MM.1S (cell line): ENCODE results near the gene GMPR.
"Not testable (repeated sequence)": the region's sequence is repeated elsewhere in the genome, so short reads cannot be mapped to it uniquely, and the experiment has no call there.

Experiments
- DNase-seq: peaks from one replicate; pipeline ENCODE4 v3.0.0-alpha.2; 2015
- H2AFZ ChIP-seq: fragments of 300-600 bp; sonication (generic); 2 replicates; pipeline ENCODE4 v1.6.0; 2016; ENCODE audit warnings: antibody characterized with exemption, low read length
- H3F3A ChIP-seq: fragments of 300-600 bp; sonication (generic); 2 replicates; pipeline ENCODE4 v1.6.1; 2016; ENCODE audit warnings: mild to moderate bottlenecking, antibody characterized with exemption, low read length, moderate library complexity, mixed read lengths; ENCODE audit not compliant: insufficient read depth
- H3K27ac ChIP-seq: fragments of 300-600 bp; sonication (generic); 2 replicates; pipeline ENCODE4 v1.5.1; 2016; ENCODE audit warnings: mild to moderate bottlenecking, low read length
- H3K27me3 ChIP-seq: fragments of 300-600 bp; sonication (generic); replicated peaks from 2 replicates; pipeline ENCODE4 v1.6.0; 2016; ENCODE audit warnings: low read length; ENCODE audit not compliant: insufficient read depth
- H3K36me3 ChIP-seq: fragments of 300-600 bp; sonication (generic); replicated peaks from 2 replicates; pipeline ENCODE4 v1.6.1; 2016; ENCODE audit warnings: mild to moderate bottlenecking, low read length, mixed read lengths; ENCODE audit not compliant: insufficient read depth
- H3K4me1 ChIP-seq: fragments of 300-600 bp; sonication (generic); 2 replicates; pipeline ENCODE4 v1.6.1; 2016; ENCODE audit warnings: low read length, mixed read lengths
- H3K4me2 ChIP-seq: fragments of 300-600 bp; sonication (generic); 2 replicates; pipeline ENCODE4 v1.6.0; 2016; ENCODE audit warnings: low read depth, low read length
- H3K4me3 ChIP-seq: fragments of 300-600 bp; sonication (generic); 2 replicates; pipeline ENCODE4 v1.5.1; 2016; ENCODE audit warnings: low read length, mixed read lengths
- H3K79me2 ChIP-seq: fragments of 300-600 bp; sonication (generic); 2 replicates; pipeline ENCODE4 v1.6.1; 2016; ENCODE audit warnings: mixed run types, low read length, mixed read lengths
- H3K9ac ChIP-seq: fragments of 300-600 bp; sonication (generic); 2 replicates; pipeline ENCODE4 v1.6.1; 2016; ENCODE audit warnings: low read length, mixed read lengths
- H3K9me2 ChIP-seq: fragments of 300-600 bp; sonication (generic); replicated peaks from 2 replicates; pipeline ENCODE4 v1.6.1; 2016; ENCODE audit warnings: mild to moderate bottlenecking, low read length, mixed read lengths; ENCODE audit not compliant: insufficient read depth
- H3K9me3 ChIP-seq: fragments of 300-600 bp; sonication (generic); replicated peaks from 2 replicates; pipeline ENCODE4 v1.6.1; 2016; ENCODE audit warnings: mild to moderate bottlenecking, low read length, mixed read lengths; ENCODE audit not compliant: insufficient read depth
- H4K20me1 ChIP-seq: fragments of 300-600 bp; sonication (generic); 2 replicates; pipeline ENCODE4 v1.6.1; 2016; ENCODE audit warnings: mild to moderate bottlenecking, low read length, moderate library complexity, mixed read lengths; ENCODE audit not compliant: insufficient read depth
- CTCF ChIP-seq: fragments of 300-600 bp; sonication (generic); IDR thresholded peaks from 2 replicates; pipeline ENCODE4 v1.5.1; 2016; ENCODE audit warnings: antibody characterized with exemption, low read length, mixed read lengths
- EZH2 ChIP-seq: fragments of 300-600 bp; sonication (generic); optimal IDR thresholded peaks from 2 replicates; pipeline ENCODE3; 2017; ENCODE audit warnings: low read depth, mild to moderate bottlenecking, antibody characterized with exemption, low read length, mixed read lengths
- EZH2phosphoT487 ChIP-seq: fragments of 300-600 bp; sonication (generic); IDR thresholded peaks from 2 replicates; pipeline ENCODE4 v1.6.1; 2018; ENCODE audit warnings: antibody characterized with exemption, low read length

GMPR gene

GRCh38 chr6:16224409-16224808, 14.0 kb upstream of the GMPR start:
- Histone ChIP-seq H3K9me2 (no peaks in the 10 kb centered on the region), H3K4me1 (peaks cover 5% of the 10 kb centered on the region; the same call in 1 of the 2 replicates), H3K9me3 (no peaks in the 10 kb centered on the region), H3K4me2 (no peak overlapping the region), H3K27ac (no peak overlapping the region), H3K27me3 (peaks cover 10% of the 10 kb centered on the region), H2AFZ (no peak overlapping the region), H3K36me3 (no peaks in the 10 kb centered on the region), H3K79me2 (no peaks in the 10 kb centered on the region), H3K9ac (no peak overlapping the region), H4K20me1 (no peaks in the 10 kb centered on the region), H3F3A (no peaks in the 10 kb centered on the region), H3K4me3 (no peak overlapping the region)
- TF ChIP-seq EZH2 = no peak
- TF ChIP-seq EZH2phosphoT487 = no peak
- TF ChIP-seq CTCF = no peak
- DNase-seq = no peak

GRCh38 chr6:16225062-16225731, 13.2 kb upstream of the GMPR start:
- H2AFZ ChIP-seq, H3K36me3 ChIP-seq, H3F3A ChIP-seq, H3K79me2 ChIP-seq, H3K9ac ChIP-seq, H4K20me1 ChIP-seq, H3K4me1 ChIP-seq, DNase-seq, H3K27ac ChIP-seq, H3K4me3 ChIP-seq, H3K4me2 ChIP-seq, H3K9me3 ChIP-seq, H3K9me2 ChIP-seq: not testable (repeated sequence)
- peaks cover 11% of the 10 kb centered on the region for H3K27me3 ChIP-seq

- H3K79me2 ChIP-seq, H3K4me3 ChIP-seq, H3K9me2 ChIP-seq, H3K36me3 ChIP-seq, H3K4me1 ChIP-seq, H3K9me3 ChIP-seq, DNase-seq, H3K9ac ChIP-seq, H3F3A ChIP-seq, H3K27ac ChIP-seq, H4K20me1 ChIP-seq, H2AFZ ChIP-seq, H3K4me2 ChIP-seq: not testable (repeated sequence)
- H3K27me3 ChIP-seq = peaks cover 11% of the 10 kb centered on the region
These were observed 12.0 kb upstream of the GMPR start for GRCh38 chr6:16226117-16227047.

DNA sequence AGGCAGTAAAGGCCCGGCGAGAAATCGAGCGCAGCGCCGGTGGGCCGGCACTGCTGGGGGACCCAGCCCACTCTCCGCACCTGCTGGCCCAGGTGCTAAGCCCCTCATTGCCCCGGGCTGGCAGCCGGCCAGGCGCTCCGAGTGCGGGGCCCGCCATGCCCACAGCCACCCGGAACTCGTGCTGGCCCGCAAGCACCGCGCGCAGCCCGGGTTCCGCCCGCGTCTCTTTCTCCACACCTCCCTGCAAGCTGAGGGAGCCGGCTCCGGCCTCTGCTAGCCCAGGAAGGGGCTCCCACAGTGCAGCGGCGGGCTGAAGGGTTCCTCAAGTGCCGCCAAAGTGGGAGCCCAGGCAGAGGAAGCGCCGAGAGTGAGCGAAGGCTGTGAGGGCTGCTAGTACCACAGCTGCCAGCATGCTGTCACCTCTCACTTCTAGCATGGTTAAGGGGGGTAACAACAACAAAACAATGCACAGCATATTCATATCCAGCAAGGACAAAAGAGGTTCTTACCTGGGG, 11.3 kb upstream of the GMPR start:
- no peak overlapping the region for H3K27ac ChIP-seq
- no peaks in the 10 kb centered on the region for H3K9me3 ChIP-seq
- no peaks in the 10 kb centered on the region for H3F3A ChIP-seq
- no peaks in the 10 kb centered on the region for H3K9me2 ChIP-seq
- DNase-seq = no peak
- peaks cover 11% of the 10 kb centered on the region for H3K27me3 ChIP-seq
- H3K79me2 ChIP-seq = no peaks in the 10 kb centered on the region
- H2AFZ ChIP-seq = no peak overlapping the region
- no peak overlapping the region for H3K4me3 ChIP-seq
- no peak overlapping the region for H3K9ac ChIP-seq
- H3K4me1 ChIP-seq = no peaks in the 10 kb centered on the region
- no peak overlapping the region for H3K4me2 ChIP-seq
- no peaks in the 10 kb centered on the region for H3K36me3 ChIP-seq
- TF ChIP-seq EZH2phosphoT487 (no peak), EZH2 (no peak), CTCF (no peak)
- no peaks in the 10 kb centered on the region for H4K20me1 ChIP-seq
